Measurements from ENCODE around the gene COQ5. TPM values are rescaled to one million over a fixed set of nuclear protein-coding genes. Genes with fewer than 3 reads are reported as not detected.
"Not testable (repeated sequence)": the region's sequence is repeated elsewhere in the genome, so short reads cannot be mapped to it uniquely, and the experiment has no call there.

Gene COQ5
- total and polyA plus RNA-seq, 5 experiments from 2014 or later, result 24.5 to 49.1 (median 32.8) TPM

- Mint-ChIP-seq H3K4me3 (no peak overlapping the region), H3K27me3 (peaks cover 0 to 2% (median 0%) of the 10 kb centered on the region in 5 donors), H3K27ac (no peak overlapping the region), H3K4me1 (peaks cover 3 to 11% (median 9%) of the 10 kb centered on the region in 4 donors), H3K36me3 (peaks cover 0 to 2% (median 0%) of the 10 kb centered on the region in 3 donors), H3K9me3 (no peaks in the 10 kb centered on the region)
- ATAC-seq, result no peak
- no peak for DNase-seq
- POLR2A ChIA-PET, result interaction anchor here (0.6 to 1.1 kb wide), 2 partner anchors 23 to 165 kb away, joined by 3 read pairs; no protein-coding TSS in a partner anchor
Observed at GRCh38 chr12:120490833-120491512, 38.0 kb downstream of the COQ5 start.

GRCh38 chr12:120490325-120490724 is 38.6 kb downstream of the COQ5 start:
- Mint-ChIP-seq H3K27me3 (no peaks in the 10 kb centered on the region), H3K4me3 (no peak overlapping the region), H3K9me3 (no peaks in the 10 kb centered on the region), H3K36me3 (peaks cover 0 to 2% (median 0%) of the 10 kb centered on the region in 3 donors), H3K27ac (no peak overlapping the region), H3K4me1 (peaks cover 3 to 8% (median 5%) of the 10 kb centered on the region in 4 donors)
- POLR2A ChIA-PET, result no interaction called here
- ATAC-seq (no peak), DNase-seq (no peak)

GRCh38 chr12:120489018-120489417 is 39.9 kb downstream of the COQ5 start:
- DNase-seq (no peak), ATAC-seq (no peak)
- Mint-ChIP-seq H3K4me3 (no peak overlapping the region), H3K9me3 (no peaks in the 10 kb centered on the region), H3K36me3 (peaks cover 0 to 2% (median 0%) of the 10 kb centered on the region in 3 donors), H3K4me1 (peaks cover 0 to 3% (median 0%) of the 10 kb centered on the region in 4 donors), H3K27ac (no peak overlapping the region), H3K27me3 (no peaks in the 10 kb centered on the region)
- POLR2A ChIA-PET, result interaction anchor here (1.1 kb wide), 1 partner anchor 19 kb away, joined by 4 read pairs; the partner anchor contains the start of gene SRSF9

DNA sequence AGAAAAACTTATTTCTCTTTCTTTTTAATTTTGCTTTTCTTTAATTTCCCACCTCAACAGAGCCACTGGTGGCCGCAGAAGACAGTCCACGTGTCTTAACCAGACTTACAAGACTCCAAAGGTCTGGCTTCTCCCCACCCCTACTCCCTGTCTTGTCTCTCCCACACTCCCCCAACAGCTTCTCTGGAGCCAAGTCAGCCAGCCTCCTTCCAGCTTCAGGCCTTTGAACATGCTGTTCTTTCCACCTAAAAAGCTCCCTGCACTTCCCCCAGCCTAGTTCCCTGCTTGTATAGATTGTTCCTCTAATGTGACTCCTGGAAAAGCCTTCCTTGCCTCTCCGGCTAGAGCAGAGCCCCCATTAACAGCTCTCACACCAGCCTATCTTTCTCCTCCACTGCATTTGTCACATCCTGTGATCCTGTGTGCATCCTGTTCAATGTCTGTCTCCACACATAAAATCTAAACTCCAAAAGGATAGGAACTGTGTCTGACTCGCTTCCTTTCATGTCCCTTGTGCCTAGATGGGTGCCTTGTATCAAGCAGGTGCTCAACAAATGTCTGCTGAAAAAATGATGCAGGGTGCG is 40.8 kb downstream of the COQ5 start:
- peaks cover 0 to 8% (median 3%) of the 10 kb centered on the region in 4 donors for H3K4me1 Mint-ChIP-seq
- ATAC-seq (no peak), DNase-seq (no peak)
- H3K36me3 Mint-ChIP-seq, result peaks cover 0 to 2% (median under 1%) of the 10 kb centered on the region in 3 donors
- H3K27ac Mint-ChIP-seq, result peak overlapping the region in 2 of 10 donors; percentile 47 to 59
- no peak overlapping the region for H3K4me3 Mint-ChIP-seq
- no peaks in the 10 kb centered on the region for H3K9me3 Mint-ChIP-seq
- no peaks in the 10 kb centered on the region for H3K27me3 Mint-ChIP-seq
- POLR2A ChIA-PET, result interaction anchor here (1.1 kb wide), 1 partner anchor 19 kb away, joined by 4 read pairs; the partner anchor contains the start of gene SRSF9

DNA sequence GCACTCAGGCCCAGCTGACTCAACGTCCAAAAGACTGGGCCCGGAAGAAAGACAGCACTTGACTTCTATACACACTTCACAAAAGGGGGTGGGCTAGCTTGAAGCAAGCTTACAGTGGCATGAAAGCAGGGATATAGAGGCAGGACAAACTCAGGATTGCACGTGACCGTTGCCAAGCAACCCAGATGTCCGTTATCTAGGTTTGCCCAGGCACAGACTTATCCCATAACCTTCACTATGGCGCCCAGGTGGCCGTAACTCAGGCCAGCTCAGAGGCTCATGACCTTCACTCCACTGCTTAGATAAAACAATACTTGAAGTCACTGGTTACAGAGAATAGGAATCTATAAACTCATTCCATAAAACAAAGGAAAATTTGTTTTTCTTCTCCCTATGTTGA is 41.4 kb downstream of the COQ5 start:
- not testable (repeated sequence) for ATAC-seq
- POLR2A ChIA-PET, result interaction anchor here (0.7 kb wide), 1 partner anchor 1374 kb away, joined by 4 read pairs; no protein-coding TSS in a partner anchor

GRCh38 chr12:120485961-120486881 is 42.7 kb downstream of the COQ5 start:
- POLR2A ChIA-PET, result interaction anchor here (0.6 kb wide), 1 partner anchor 54 kb away, joined by 3 read pairs; no protein-coding TSS in a partner anchor
- DNase-seq, result no peak
- no peaks in the 10 kb centered on the region for H3K9me3 Mint-ChIP-seq
- no peak overlapping the region for H3K4me3 Mint-ChIP-seq
- H3K27me3 Mint-ChIP-seq, result no peaks in the 10 kb centered on the region
- H3K27ac Mint-ChIP-seq, result no peak overlapping the region
- ATAC-seq, result no peak
- peaks cover 0 to 12% (median 4%) of the 10 kb centered on the region in 4 donors for H3K4me1 Mint-ChIP-seq
- peaks cover 0 to 2% (median 2%) of the 10 kb centered on the region in 3 donors for H3K36me3 Mint-ChIP-seq

More for the DNA sequence above, 41.4 kb downstream of the COQ5 start:
- not testable (repeated sequence) for H3K27me3 Mint-ChIP-seq, H3K4me1 Mint-ChIP-seq, H3K9me3 Mint-ChIP-seq, H3K36me3 Mint-ChIP-seq, H3K27ac Mint-ChIP-seq, DNase-seq, H3K4me3 Mint-ChIP-seq

DNA sequence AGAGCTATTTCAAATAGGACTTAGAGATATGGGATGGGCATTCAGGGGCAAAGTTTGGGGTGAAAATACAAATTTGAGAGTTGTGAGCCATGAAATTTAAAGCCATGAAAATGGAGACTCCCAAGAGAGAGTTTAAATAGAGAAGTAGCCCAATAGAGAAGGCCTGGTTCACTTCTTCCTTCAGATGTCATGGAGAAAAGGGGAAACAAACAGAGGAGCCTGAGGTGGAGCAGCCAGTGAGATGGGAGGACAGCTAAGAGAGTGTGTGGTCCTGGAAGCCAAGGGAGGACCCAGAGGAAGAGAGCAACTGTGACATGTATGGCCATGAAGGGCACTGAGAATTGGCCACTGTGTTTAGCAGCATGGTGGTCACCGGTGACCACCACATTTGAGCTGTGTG is 45.3 kb downstream of the COQ5 start:
- POLR2A ChIA-PET, result no interaction called here
- DNase-seq, result no peak
- no peak for ATAC-seq

GRCh38 chr12:120481022-120481767 is 47.8 kb downstream of the COQ5 start:
- Mint-ChIP-seq H3K36me3 (peaks cover 0 to 2% (median 0%) of the 10 kb centered on the region in 3 donors), H3K4me1 (peaks cover 0 to 32% (median 8%) of the 10 kb centered on the region in 4 donors), H3K4me3 (peak overlapping the region in 3 of 10 donors; percentile 28 to 72 (median 43)), H3K9me3 (no peaks in the 10 kb centered on the region), H3K27ac (peak overlapping the region in 4 of 10 donors; percentile 39 to 95 (median 70)), H3K27me3 (no peaks in the 10 kb centered on the region)
- DNase-seq, result peak in 1 of 10 donors; percentile 36
- POLR2A ChIA-PET, result interaction anchor here (0.7 kb wide), 1 partner anchor 11 kb away, joined by 5 read pairs; no protein-coding TSS in a partner anchor
- ATAC-seq, result no peak

More for the DNA sequence above, 45.3 kb downstream of the COQ5 start:
- peak overlapping the region in 3 of 10 donors; percentile 0 to 32 (median 19) for H3K27ac Mint-ChIP-seq
- H3K36me3 Mint-ChIP-seq, result peaks cover 0 to 2% (median 2%) of the 10 kb centered on the region in 3 donors
- peaks cover 0 to 28% (median 10%) of the 10 kb centered on the region in 4 donors for H3K4me1 Mint-ChIP-seq
- no peak overlapping the region for H3K4me3 Mint-ChIP-seq
- H3K9me3 Mint-ChIP-seq, result no peaks in the 10 kb centered on the region
- no peaks in the 10 kb centered on the region for H3K27me3 Mint-ChIP-seq

GRCh38 chr12:120480211-120480610 is 48.7 kb downstream of the COQ5 start:
- H3K4me3 Mint-ChIP-seq, result peak overlapping the region in 1 of 10 donors; percentile 41
- H3K27ac Mint-ChIP-seq, result peak overlapping the region in 3 of 10 donors; percentile 54 to 87 (median 86)
- peaks cover 0 to 33% (median 8%) of the 10 kb centered on the region in 4 donors for H3K4me1 Mint-ChIP-seq
- DNase-seq, result no peak
- H3K36me3 Mint-ChIP-seq, result peaks cover 0 to 2% (median 0%) of the 10 kb centered on the region in 3 donors
- no peak for ATAC-seq
- H3K9me3 Mint-ChIP-seq, result no peaks in the 10 kb centered on the region
- POLR2A ChIA-PET, result interaction anchor here (0.6 kb wide), 1 partner anchor 244 kb away, joined by 6 read pairs; no protein-coding TSS in a partner anchor
- no peaks in the 10 kb centered on the region for H3K27me3 Mint-ChIP-seq

GRCh38 chr12:120479458-120479857 is 49.5 kb downstream of the COQ5 start:
- Mint-ChIP-seq H3K27ac (peak overlapping the region in 2 of 10 donors; percentile 86 to 87), H3K4me1 (peaks cover 0 to 33% (median 10%) of the 10 kb centered on the region in 4 donors), H3K4me3 (peak overlapping the region in 1 of 10 donors; percentile 41), H3K36me3 (peaks cover 0 to 2% (median 0%) of the 10 kb centered on the region in 3 donors), H3K27me3 (no peaks in the 10 kb centered on the region), H3K9me3 (no peaks in the 10 kb centered on the region)
- no peak for DNase-seq
- no peak for ATAC-seq
- POLR2A ChIA-PET, result interaction anchor here (0.6 kb wide), 1 partner anchor 31 kb away, joined by 3 read pairs; no protein-coding TSS in a partner anchor

DNA sequence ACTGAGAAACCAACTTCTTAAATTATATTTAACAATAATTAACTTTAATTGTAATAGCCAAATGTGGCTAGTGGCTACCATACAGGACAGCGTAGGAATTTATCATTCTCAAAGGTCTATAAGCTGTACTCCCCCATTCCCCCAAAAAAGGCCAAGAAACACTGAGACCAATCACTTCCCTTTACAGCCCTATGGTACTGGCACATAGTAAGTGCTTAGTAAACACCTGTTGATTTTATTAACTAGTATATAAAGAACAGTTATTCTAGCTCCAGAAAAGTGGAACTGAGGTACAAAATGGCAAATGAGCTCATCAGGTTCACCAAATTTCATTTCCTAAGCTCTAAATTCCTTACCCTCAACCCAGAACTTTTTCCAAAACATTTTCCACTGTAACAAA is 53.3 kb downstream of the COQ5 start:
- POLR2A ChIA-PET, result no interaction called here
- peaks cover 2 to 33% (median 18%) of the 10 kb centered on the region in 4 donors for H3K4me1 Mint-ChIP-seq
- H3K27ac Mint-ChIP-seq, result peak overlapping the region in 1 of 10 donors; percentile 38
- H3K36me3 Mint-ChIP-seq, result no peaks in the 10 kb centered on the region
- H3K4me3 Mint-ChIP-seq, result no peak overlapping the region
- DNase-seq (no peak), ATAC-seq (no peak)
- H3K27me3 Mint-ChIP-seq, result no peaks in the 10 kb centered on the region
- H3K9me3 Mint-ChIP-seq, result no peaks in the 10 kb centered on the region
